SHP77 treated with DMSO at 0.1 percent for 48 hours (cell line): ENCODE data around the gene PREB.
"Not testable (repeated sequence)": the region's sequence is repeated elsewhere in the genome, so short reads cannot be mapped to it uniquely, and the experiment has no call there.

Source experiments
- DNase-seq: peaks from one replicate; lab custom pipeline; 2025; lab: John Stamatoyannopoulos, UW

PREB gene

GRCh38 chr2:27127883-27128667, 6.4 kb downstream of the PREB start:
- DNase-seq = no peak

DNA sequence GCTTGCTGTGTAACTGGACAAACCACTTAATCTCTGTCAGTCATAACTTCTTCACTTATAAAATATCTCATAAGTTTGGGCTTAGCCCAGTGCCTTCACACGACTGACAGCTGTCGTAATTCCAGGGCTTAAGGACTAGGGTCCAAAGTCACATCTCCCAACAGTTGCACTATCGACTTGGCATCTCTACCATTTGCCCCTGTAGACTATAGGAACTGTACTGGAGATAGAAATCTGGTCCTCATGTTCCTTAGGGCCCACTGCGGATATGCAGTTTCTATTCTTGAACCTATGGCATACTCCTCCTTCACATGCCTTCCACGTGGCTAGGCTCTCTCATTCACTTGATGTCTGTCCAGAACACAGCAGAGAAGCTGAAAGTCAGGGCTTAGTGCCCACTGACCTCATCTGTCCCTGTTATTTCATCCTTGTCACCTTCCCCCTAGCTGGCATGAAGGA, 8.2 kb downstream of the PREB start:
- no peak for DNase-seq

DNA sequence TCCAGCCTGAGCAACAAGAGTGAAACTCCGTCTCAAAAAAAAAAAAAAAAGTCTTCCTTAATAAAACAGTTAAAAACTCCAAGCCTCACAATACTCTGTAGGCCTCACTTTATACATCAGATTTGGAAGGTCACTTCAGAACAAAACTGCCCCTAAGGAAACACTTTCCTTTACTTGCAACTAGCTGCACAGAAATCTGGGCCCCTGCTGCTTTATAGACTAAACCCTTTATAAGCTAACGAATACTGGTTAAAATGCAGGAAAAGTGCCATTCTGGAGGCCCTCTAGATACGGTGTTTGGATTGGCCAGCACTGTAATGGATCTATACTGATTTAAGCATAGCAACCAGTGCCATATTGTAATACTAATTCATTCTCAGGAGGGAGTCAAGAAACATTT, 9.3 kb downstream of the PREB start:
- no peak for DNase-seq

- no peak for DNase-seq
Observed at GRCh38 chr2:27123302-27124150, 10.9 kb downstream of the PREB start, which contains the start of gene ABHD1. Gene ABHD1 (plus strand): TSS chr2:27123815. CDS start chr2:27123949, 134 bp downstream.

DNA sequence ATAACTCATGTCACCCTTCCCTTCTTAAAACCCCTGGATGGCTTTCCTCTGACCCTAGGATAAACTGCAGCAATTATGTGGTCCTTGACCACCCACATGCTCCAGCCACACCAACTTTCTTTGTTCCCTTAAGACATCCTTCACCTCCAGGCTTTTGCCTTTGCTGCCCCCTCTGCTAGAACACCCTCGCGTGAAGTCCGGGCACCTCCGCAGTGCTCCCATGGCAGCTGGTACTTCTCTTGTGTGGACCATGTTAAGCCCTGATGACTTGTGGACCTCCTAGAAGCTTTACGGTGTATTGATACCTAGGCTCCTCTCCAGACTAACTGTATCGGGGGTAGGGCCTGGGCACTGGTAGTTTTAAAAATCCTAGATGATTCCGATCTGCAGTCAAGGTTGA, 11.6 kb downstream of the PREB start:
- no peak for DNase-seq

- DNase-seq = no peak
Observed at GRCh38 chr2:27121906-27122305, 12.5 kb downstream of the PREB start.

DNA sequence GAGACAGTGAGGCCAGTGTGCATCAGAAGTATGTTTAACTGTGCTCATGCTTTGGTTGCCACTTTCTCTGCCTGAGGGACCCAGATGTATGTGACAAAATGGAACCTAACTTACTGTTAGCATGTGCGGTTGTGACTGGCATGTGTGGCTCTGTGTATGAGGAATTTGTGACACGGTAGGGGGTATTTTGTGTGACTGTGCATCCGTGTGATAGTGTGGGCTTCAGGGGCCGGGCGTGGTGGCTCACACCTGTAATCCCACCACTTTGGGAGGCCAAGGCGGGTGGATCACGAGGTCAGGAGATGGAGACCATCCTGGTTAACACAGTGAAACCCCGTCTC, 15.1 kb downstream of the PREB start:
- not testable (repeated sequence) for DNase-seq

- DNase-seq = no peak
Observed at GRCh38 chr2:27118525-27119329, 15.7 kb downstream of the PREB start, which contains the start of gene CGREF1. Gene CGREF1 (minus strand): TSS chr2:27119128. CDS start chr2:27104366, 14,762 bp downstream.

GRCh38 chr2:27117995-27118524, 16.4 kb downstream of the PREB start:
- DNase-seq = no peak

GRCh38 chr2:27115519-27115918, 18.9 kb downstream of the PREB start:
- DNase-seq = no peak

DNA sequence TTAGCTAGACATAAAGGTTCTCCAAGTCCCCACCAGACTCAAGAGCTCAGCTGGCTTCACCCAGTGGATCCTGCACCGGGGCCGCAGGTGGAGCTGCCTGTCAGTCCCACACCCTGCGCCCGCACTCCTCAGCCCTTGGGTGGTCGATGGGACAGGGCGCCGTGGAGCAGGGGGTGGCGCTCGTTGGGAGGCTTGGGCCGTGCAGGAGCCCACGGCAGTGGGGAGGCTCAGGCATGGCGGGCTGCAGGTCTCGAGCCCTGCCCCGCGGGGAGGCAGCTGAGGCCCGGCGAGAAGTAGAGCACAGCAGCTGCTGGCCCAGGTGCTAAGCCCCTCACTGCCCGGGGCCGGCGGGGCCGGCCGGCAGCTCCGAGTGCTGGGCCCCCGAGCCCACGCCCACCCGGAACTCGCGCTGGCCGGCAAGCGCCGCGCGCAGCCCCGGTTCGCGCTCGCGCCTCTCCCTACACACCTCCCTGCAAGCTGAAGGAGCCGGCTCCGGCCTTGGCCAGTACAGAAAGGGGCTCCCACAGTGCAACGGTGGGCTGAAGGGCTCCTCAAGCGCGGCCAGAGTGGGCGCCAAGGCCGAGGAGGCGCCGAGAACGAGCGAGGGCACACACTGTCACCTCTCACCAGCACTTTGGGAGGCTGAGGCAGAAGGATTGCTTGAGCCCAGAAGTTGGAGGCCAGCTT, 22.9 kb downstream of the PREB start:
- not testable (repeated sequence) for DNase-seq

GRCh38 chr2:27110603-27111352, 23.7 kb downstream of the PREB start:
- DNase-seq = not testable (repeated sequence)

GRCh38 chr2:27109083-27109482, 25.4 kb downstream of the PREB start:
- DNase-seq = no peak

DNA sequence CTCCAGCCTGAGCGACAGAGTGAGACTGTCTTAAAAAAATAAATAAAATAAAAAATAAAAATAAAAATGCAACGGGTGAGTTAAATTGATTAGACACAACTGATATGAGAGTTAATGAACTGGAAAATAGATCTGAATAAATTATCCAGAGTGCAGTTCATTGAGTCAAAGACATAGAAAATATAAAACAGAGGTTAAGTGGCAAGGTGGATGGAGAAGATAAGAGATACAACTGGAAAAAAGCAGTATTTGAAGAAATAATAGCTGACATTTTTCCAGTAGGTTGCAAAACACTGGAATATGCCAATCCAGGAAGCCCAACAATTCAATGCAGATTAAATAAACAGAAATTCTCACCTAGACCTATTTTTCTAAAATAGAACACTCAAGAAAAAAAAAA, 26.2 kb downstream of the PREB start:
- no peak for DNase-seq

GRCh38 chr2:27105981-27106380, 28.5 kb downstream of the PREB start:
- DNase-seq = no peak

GRCh38 chr2:27102329-27102728, 32.1 kb downstream of the PREB start:
- DNase-seq = no peak

DNA sequence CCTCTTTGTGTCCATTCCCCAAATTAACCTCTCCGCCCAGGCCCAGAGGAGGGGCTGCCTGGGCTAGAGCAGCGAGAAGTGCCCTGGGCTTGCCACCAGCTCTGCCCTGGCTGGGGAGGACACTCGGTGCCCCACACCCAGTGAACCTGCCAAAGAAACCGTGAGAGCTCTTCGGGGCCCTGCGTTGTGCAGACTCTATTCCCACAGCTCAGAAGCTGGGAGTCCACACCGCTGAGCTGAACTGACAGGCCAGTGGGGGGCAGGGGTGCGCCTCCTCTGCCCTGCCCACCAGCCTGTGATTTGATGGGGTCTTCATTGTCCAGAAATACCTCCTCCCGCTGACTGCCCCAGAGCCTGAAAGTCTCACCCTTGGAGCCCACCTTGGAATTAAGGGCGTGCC, 34.4 kb downstream of the PREB start:
- DNase-seq = no peak

DNA sequence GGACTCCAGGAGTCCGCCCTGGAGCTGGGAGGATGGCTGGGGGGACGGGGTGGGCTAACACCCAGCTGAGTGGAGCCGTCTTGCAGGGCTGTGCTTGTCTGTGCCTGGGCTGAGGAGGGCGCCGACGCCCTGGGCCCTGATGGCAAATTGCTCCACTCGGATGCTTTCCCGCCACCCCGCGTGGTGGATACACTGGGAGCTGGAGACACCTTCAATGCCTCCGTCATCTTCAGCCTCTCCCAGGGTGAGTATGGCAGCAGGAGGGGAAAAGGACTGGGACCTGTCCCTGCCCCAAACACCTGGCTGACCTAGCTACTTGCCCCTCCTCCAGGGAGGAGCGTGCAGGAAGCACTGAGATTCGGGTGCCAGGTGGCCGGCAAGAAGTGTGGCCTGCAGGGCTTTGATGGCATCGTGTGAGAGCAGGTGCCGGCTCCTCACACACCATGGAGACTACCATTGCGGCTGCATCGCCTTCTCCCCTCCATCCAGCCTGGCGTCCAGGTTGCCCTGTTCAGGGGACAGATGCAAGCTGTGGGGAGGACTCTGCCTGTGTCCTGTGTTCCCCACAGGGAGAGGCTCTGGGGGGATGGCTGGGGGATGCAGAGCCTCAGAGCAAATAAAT, 35.0 kb downstream of the PREB start:
- DNase-seq = no peak

GRCh38 chr2:27097341-27097740, 37.1 kb downstream of the PREB start:
- DNase-seq = no peak

DNA sequence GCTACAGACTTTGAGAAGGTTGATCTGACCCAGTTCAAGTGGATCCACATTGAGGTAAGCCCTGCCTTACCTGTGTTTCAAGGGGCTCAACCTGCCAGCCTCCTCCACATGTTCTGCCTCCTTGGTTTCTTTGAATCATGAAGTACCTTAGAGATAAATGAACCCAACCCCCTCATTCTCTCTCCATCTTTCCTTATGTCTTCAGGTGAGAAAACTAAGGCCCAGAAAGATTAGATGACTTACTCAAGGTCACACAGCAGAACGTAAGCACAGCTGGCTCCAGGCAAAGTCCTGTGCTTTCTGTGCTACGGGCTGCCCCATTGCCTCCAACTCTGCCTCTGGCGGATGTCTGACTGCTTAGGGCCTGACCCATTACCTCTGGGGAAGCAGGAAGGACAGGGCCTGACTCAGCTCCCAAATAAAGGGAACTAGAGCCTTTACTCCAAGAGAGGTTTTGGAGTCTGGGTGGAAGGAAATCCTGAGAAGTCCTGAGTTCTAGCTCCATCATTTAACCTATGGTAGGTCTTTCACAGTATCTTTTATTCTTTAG, 37.6 kb downstream of the PREB start:
- no peak for DNase-seq
